NCI-H128 (cell line): ENCODE measurements around the gene SPTBN2.
"Not testable (repeated sequence)": the region's sequence is repeated elsewhere in the genome, so short reads cannot be mapped to it uniquely, and the experiment has no call there.

ENCODE experiments used
- DNase-seq: peaks from one replicate; lab custom pipeline; 2025; ENCODE audit not compliant: unreplicated experiment; lab: John Stamatoyannopoulos, UW

The SPTBN2 gene

GRCh38 chr11:66641834-66642233 lies 87.2 kb downstream of the SPTBN2 start:
- DNase-seq: no peak

GRCh38 chr11:66639814-66640340 lies 89.1 kb downstream of the SPTBN2 start:
- DNase-seq: not testable (repeated sequence)

- DNase-seq: no peak
Measured at GRCh38 chr11:66639066-66639813, 89.8 kb downstream of the SPTBN2 start.

GRCh38 chr11:66638177-66639065 lies 90.6 kb downstream of the SPTBN2 start, which contains the start of gene RBM4:
RBM4 (plus strand) TSS chr11:66638703; CDS start chr11:66639712, 1,009 bp downstream.
- DNase-seq: peak; percentile 99

- DNase-seq: no peak
Measured at GRCh38 chr11:66637557-66638176, 91.3 kb downstream of the SPTBN2 start.

GRCh38 chr11:66636411-66636810 lies 92.6 kb downstream of the SPTBN2 start:
- no peak for DNase-seq
